GM18526 (cell line): Measurements from ENCODE around the gene ZNF577.

Experiments used
- POLR2A ChIP-seq: IDR thresholded peaks from 3 replicates; pipeline ENCODE4 v1.6.1; 2011; ENCODE audit not compliant: insufficient read length; ENCODE audit errors: extremely low read depth

Gene ZNF577

GRCh38 chr19:51887522-51888498, at the start of gene ZNF577:
ZNF577 (minus strand) TSS chr19:51887951; CDS start chr19:51880382, 7,569 bp downstream.
- no peak for TF ChIP-seq POLR2A

DNA sequence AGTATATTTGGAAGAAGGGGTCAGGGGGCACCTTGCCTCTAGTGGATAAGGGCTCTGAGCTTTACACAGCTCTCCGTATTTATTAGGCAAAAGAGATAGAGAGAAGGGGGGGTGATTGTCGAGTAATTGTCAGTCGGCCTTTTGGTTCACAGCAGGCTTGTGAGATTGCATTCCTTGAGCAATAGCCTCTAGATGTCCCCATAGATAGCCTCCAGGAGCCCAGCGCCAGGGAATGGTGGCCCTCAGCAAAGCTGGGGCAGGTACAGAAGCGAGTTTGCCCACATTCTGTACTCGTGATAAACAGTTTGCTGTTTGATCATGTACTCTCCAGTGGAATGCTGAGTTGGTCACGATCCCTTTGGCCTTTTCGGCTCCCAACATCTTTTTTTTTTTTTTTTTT, 44.2 kb upstream of the ZNF577 start:
- TF ChIP-seq POLR2A, result no peak

GRCh38 chr19:51927859-51928258, 40.1 kb upstream of the ZNF577 start:
- no peak for TF ChIP-seq POLR2A

DNA sequence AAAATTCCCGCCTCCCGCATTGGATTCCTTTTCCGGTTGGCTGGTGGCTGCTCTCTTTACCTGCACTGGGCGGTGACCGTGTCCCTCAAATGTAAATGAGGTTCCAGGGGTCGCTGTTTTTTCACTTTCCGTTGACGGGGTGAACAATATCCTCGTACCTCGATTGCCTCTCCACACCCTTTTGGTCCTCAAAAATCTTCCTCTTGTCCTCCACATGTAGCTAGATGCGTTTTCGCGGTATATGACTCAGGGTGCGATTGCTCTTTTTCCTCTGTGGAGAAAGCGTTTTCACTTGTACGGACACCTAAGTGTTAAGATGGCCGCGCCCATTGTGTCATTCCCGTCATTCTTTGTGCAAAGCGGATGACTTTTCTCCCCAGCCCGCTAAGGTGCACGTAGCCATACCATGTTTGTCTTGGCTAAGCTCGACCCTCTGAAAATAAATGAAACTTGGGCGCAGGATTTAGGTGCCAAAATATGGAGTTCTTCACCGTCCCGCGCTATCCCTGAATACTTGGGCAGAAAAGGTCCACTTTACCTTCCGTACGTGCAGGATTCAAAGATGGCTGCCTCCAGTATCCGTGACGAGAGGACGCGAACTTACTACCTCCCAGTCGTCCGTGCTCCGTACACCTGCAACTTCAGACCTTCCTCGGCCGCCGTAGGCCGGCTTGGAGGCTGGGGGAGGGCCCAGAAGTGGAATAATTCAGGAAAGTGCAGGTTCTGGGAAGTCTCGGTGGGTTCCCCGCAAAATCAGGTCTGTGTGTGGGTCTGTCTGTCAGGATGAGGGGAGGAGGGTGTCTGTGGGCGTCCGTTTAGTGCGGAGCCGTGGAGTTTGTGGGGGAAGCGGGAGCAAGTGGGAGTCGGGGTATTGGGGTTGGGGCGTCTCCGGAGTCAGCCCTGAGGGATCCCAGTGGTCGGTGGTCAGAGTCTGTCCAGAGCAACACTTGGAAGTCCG, 39.3 kb upstream of the ZNF577 start, which contains the start of gene ZNF613:
Gene ZNF613, plus strand, starts transcription at position 689 of the 958 bp plus-strand sequence. CDS start 8,749 bp downstream, outside the sequence.
- peak; percentile 45 for TF ChIP-seq POLR2A

- TF ChIP-seq POLR2A, result no peak
These were observed 38.7 kb upstream of the ZNF577 start for GRCh38 chr19:51926426-51926783.

- TF ChIP-seq POLR2A, result no peak
These were observed 34.2 kb upstream of the ZNF577 start for GRCh38 chr19:51921949-51922348.

- TF ChIP-seq POLR2A, result no peak
These were observed 31.9 kb upstream of the ZNF577 start for GRCh38 chr19:51919606-51920005.

GRCh38 chr19:51916167-51916566, 28.4 kb upstream of the ZNF577 start:
- no peak for TF ChIP-seq POLR2A

DNA sequence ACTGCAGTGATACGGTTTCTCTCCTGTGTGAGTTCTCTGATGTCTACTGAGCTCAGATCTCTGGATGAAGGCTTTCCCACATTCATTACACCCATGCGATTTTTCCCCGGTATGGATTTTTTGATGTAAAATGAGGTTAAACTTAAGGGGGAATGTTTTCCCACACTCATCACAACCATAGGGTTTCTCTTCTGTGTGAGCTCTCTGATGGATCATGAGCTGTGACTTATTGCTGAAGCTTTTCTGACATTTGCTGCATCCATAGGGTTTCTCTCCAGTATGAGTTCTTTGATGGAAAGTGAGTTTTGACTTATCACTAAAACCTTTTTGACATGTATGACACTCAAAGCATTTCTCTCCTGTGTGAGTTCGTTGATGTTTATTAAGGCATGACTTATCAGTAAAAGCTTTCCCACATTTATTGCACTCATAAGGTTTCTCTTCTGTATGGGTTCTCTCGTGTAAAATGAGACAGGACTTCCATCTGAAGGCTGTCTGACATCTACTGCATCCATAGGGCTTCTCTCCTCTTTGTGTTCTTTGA, 27.6 kb upstream of the ZNF577 start:
- no peak for TF ChIP-seq POLR2A

- TF ChIP-seq POLR2A, result no peak
These were observed 17.5 kb upstream of the ZNF577 start for GRCh38 chr19:51905206-51905605.

GRCh38 chr19:51904331-51905165, 16.8 kb upstream of the ZNF577 start, which contains the start of gene ZNF649:
ZNF649 (minus strand) TSS chr19:51905017; CDS start chr19:51900107, 4,910 bp downstream.
- TF ChIP-seq POLR2A, result peak; percentile 50

- no peak for TF ChIP-seq POLR2A
These were observed 15.4 kb upstream of the ZNF577 start for GRCh38 chr19:51903192-51903591.

GRCh38 chr19:51901860-51902259, 14.1 kb upstream of the ZNF577 start:
- no peak for TF ChIP-seq POLR2A

GRCh38 chr19:51891193-51891747, 3.5 kb upstream of the ZNF577 start:
- no peak for TF ChIP-seq POLR2A
